ENCODE results near the gene ZC3H12A. TPM values are rescaled to one million over a fixed set of nuclear protein-coding genes. Genes with fewer than 3 reads are reported as not detected.

The ZC3H12A gene
- total and polyA plus RNA-seq, 2 donors (not counting 1 experiment from before 2014, with no cell fraction given) = 73.0 to 170 TPM

DNA sequence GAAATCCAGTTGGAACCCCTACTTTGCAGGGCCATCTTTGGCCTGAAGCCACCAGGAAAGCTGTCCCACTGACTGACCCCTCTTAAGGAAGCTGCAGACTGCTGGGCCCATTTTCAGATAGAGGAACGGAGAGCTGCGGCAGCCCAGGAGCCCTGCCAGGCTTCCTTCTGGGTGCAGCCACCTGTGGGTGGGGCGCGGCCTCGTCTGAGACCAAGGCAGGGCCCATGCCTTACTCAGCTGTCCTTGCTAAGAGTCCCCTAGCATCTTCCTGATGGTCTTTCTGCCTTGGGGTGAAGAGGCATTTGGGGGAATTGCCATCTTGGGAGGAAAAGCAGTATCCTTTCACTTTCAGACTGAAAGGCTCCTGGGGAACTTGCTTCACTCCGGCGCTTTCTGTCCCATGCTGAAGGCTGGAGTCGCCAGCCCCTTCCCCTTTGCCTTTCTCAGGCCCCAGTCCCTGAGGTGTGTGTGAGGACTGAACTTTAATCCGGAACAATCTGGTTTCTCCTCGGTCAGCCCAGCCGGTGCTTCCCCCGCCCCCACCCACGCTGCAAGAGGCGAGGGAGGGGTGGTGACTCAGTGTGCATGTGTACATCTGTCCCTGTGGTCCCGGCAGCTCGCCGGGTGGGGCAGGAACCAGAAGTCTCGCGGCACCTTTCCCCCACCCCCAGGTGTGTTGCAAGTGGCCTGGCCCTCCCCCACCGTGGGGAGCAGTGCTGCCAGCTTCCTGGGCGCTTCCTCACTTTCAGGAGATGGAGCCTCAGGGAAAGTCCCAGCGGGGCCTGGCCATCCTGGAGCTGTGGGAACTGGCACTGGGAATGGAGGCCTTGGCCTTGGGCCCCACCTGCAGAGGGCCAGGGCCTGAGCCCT lies 5.1 kb downstream of the ZC3H12A start:
- intact Hi-C loops (cut with micrococcal nuclease) = loop anchor here (1.0 to 10.0 kb wide), 6 partner anchors 8 to 1378 kb away; partner anchors contain the start of genes GNL2, RRAGC, SNIP1 and STK40
- peaks cover 32 to 66% of the 10 kb centered on the region in 2 donors for H3K4me1 ChIP-seq (ENCODE audit: control insufficient read depth in 2 of 2, insufficient read depth in 2 of 2, low read length in 2 of 2)
- POLR2A ChIA-PET = interaction anchor here (0.7 to 1.5 kb wide), 6 partner anchors 8 to 35 kb away, joined by 3 to 6 read pairs (median 3); partner anchors contain the start of gene MEAF6

More for the DNA sequence above, 5.1 kb downstream of the ZC3H12A start:
- peaks cover 0 to 85% of the 10 kb centered on the region in 2 experiments for H3K36me3 ChIP-seq (replicated peaks in 1 of 2; ENCODE audit: control extremely low read depth in 1 of 2, control insufficient read depth in 1 of 2, extremely low read depth in 1 of 2, insufficient read depth in 2 of 2, low read length in 1 of 2)
- H2AFZ ChIP-seq (ENCODE audit: insufficient read depth, low read depth, low read length, poor library complexity, severe bottlenecking) = no peak overlapping the region
- H4K20me1 ChIP-seq (ENCODE audit: control insufficient read depth, insufficient read depth, low read length, poor library complexity, severe bottlenecking) = peaks cover 95% of the 10 kb centered on the region
- H3K4me2 ChIP-seq (replicated peaks; ENCODE audit: low read depth, low read length, poor library complexity, severe bottlenecking) = peak overlapping the region; percentile 92
- H3K4me3 ChIP-seq (ENCODE audit: control extremely low read depth in 1 of 5, extremely low read depth in 1 of 5, insufficient read depth in 1 of 5, low read depth in 2 of 5, low read length in 4 of 5) = peak overlapping the region; percentile 94 to 99 (median 98)
- Mint-ChIP-seq H3K4me1 (peaks cover 60% of the 10 kb centered on the region), H3K27me3 (no peaks in the 10 kb centered on the region), H3K27ac (peak overlapping the region; percentile 98), H3K9me3 (ENCODE audit: insufficient read depth) (no peaks in the 10 kb centered on the region), H3K4me3 (peak overlapping the region; percentile 100)
- DNase-seq = peak; percentile 79
- ATAC-seq (ENCODE audit: low read depth) = peak; percentile 50
- H3K79me2 ChIP-seq (ENCODE audit: control insufficient read depth, insufficient read depth, low read length) = peaks cover 78% of the 10 kb centered on the region
- H3K27me3 ChIP-seq (replicated peaks in 1 of 4; ENCODE audit: control extremely low read depth in 1 of 4, control insufficient read depth in 3 of 4, insufficient read depth in 4 of 4, low read length in 3 of 4) = no peaks in the 10 kb centered on the region
- CTCF ChIA-PET = interaction anchor here (0.5 to 22.3 kb wide), 7 partner anchors 9 to 511 kb away, joined by 3 to 690 read pairs (median 7); partner anchors contain the start of genes MEAF6 and MTF1
- WGBS (ENCODE audit: insufficient coverage) = 10% methylated on average over 17 of the region's 22 CpGs
- peak overlapping the region; percentile 96 to 97 for H3K27ac ChIP-seq (ENCODE audit: low read length in 2 of 2)
- no peak for TF ChIP-seq EZH2 (IDR thresholded peaks at IDR 0.05; ENCODE audit: borderline replicate concordance, insufficient read depth, low read depth, low read length, poor library complexity, severe bottlenecking)
- TF ChIP-seq, protein P1, sequence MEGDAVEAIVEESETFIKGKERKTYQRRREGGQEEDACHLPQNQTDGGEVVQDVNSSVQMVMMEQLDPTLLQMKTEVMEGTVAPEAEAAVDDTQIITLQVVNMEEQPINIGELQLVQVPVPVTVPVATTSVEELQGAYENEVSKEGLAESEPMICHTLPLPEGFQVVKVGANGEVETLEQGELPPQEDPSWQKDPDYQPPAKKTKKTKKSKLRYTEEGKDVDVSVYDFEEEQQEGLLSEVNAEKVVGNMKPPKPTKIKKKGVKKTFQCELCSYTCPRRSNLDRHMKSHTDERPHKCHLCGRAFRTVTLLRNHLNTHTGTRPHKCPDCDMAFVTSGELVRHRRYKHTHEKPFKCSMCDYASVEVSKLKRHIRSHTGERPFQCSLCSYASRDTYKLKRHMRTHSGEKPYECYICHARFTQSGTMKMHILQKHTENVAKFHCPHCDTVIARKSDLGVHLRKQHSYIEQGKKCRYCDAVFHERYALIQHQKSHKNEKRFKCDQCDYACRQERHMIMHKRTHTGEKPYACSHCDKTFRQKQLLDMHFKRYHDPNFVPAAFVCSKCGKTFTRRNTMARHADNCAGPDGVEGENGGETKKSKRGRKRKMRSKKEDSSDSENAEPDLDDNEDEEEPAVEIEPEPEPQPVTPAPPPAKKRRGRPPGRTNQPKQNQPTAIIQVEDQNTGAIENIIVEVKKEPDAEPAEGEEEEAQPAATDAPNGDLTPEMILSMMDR (IDR thresholded peaks at IDR 0.05) = no peak
- no peaks in the 10 kb centered on the region for H3K9me3 ChIP-seq (ENCODE audit: control extremely low read depth in 1 of 3, control insufficient read depth in 2 of 3, insufficient read depth in 1 of 3, low read length in 2 of 3)
- H3K9ac ChIP-seq (ENCODE audit: low read length) = peak overlapping the region; percentile 96
